M059J (cell line): ENCODE data around the gene FXYD4. TPM values are rescaled to one million over a fixed set of nuclear protein-coding genes. Genes with fewer than 3 reads are reported as not detected.
"Not testable (repeated sequence)": the region's sequence is repeated elsewhere in the genome, so short reads cannot be mapped to it uniquely, and the experiment has no call there.

Experiments
- DNase-seq: peaks from one replicate; pipeline ENCODE4 v3.0.0-alpha.2; 2012; ENCODE audit warnings: low read depth
- total RNA-seq: library from RNA; depleted of rRNA; stranded (reverse); fragments of >200 nt; shearing (Covaris generic); gene quantifications from 2 replicates; pipeline ENCODE4 v1.2.3, GENCODE V29; 2014; rRNA removed

FXYD4 gene, protein sequence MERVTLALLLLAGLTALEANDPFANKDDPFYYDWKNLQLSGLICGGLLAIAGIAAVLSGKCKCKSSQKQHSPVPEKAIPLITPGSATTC
- not detected in 2 replicates for total RNA-seq

- no peak for DNase-seq
Observed at GRCh38 chr10:43371418-43371817, at the start of gene FXYD4. TSS of gene FXYD4 (plus strand) at chr10:43371636. CDS start at chr10:43373747, 2,111 bp downstream.

DNA sequence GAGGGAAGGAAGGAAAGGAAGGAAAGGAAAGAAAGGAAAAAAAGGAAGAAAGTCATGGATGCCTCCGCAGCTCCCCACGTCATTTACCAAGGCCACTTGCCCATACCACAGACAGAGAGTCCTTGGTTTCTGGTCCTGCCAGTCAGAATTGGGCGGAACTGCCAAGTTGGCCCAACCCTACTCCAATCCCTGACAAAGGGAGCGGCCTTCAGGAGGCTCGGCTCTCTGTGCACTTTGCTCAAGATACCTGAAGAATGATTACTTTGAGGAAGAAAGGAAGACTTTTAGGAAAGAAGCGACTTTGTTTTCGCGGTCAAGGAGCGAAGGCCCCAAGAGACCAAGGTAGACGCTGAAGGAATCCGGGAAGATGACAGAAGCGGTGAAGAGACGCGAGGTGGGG lies 49.1 kb upstream of the FXYD4 start:
- no peak for DNase-seq

- DNase-seq = peak; percentile 52
Observed at GRCh38 chr10:43322769-43323168, 48.7 kb upstream of the FXYD4 start.

GRCh38 chr10:43323245-43323644 lies 48.2 kb upstream of the FXYD4 start:
- no peak for DNase-seq

DNA sequence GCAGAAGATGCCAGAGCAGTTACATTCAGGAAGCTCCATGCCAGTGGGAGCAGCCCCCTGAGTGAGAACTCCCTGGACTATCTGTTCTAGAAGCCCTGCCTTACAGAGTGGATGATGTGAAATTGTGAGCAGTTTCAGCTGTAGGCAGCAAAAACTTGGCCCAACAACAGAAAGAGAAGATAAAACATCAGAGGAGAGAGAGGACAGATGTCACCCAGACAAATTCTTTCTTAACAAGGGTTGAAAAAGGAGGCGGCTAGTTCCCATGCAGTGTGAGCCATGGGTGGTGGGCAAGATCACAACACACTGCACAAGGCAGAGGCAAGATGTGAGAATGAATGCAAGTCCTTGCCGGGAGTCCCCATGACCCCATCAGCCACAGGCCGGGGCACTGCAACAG lies 46.6 kb upstream of the FXYD4 start:
- DNase-seq = no peak

DNA sequence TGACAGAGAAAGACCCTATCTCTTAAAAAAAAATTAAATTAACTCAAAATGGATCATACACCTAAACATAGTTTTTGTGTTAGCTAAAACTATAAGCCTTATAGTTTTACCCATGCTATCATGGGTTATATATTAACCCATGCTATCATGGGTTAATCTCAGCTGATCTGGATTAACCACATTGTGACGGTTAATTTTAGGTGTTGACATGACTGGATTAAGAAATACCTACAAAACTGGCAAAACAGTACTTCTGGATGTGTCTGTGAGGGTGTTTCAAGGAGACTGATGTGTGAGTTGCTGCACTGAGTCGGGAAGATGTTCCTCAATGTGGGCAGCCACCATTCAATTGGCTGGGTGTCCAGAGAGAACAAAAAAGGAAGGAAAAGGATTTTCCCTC lies 44.3 kb upstream of the FXYD4 start:
- no peak for DNase-seq

GRCh38 chr10:43327986-43328385 lies 43.5 kb upstream of the FXYD4 start:
- no peak for DNase-seq

DNA sequence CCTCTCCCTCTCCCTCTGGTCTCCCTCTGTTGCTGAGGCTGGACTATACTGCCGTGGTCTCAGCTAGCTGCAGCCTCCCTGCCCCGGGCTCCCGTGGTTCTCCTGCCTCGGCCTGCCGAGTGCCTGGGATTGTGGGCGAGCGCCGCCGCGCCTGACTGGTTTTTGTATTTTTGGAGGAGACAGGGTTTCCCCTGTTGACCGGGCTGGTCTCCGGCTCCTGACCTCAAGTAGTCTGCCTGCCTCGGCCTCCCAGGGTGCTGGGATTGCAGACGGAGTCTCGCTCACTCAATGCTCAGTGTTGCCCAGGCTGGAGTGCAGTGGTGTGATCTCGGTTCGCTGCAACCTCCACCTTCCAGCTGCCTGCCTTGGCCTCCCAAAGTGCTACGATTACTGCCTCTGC lies 42.6 kb upstream of the FXYD4 start:
- not testable (repeated sequence) for DNase-seq

GRCh38 chr10:43329246-43329885 lies 42.1 kb upstream of the FXYD4 start:
- not testable (repeated sequence) for DNase-seq

- DNase-seq = not testable (repeated sequence)
Observed at GRCh38 chr10:43330049-43330823, 41.2 kb upstream of the FXYD4 start.

DNA sequence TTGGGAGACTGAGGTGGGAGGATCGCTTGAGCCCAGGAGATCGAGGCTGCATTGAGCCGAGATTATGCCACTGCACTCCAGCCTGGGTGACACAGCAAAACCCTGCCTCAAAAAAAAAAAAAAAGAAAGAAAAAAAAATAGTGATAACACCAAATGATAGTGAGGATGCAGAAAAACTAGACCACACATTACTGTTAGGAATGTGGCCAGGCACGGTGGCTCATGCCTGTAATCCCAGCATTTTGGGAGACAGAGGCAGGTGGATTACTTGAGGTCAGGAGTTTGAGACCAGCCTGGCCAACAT lies 40.7 kb upstream of the FXYD4 start:
- DNase-seq = not testable (repeated sequence)

GRCh38 chr10:43333653-43334052 lies 37.8 kb upstream of the FXYD4 start:
- DNase-seq = no peak

DNA sequence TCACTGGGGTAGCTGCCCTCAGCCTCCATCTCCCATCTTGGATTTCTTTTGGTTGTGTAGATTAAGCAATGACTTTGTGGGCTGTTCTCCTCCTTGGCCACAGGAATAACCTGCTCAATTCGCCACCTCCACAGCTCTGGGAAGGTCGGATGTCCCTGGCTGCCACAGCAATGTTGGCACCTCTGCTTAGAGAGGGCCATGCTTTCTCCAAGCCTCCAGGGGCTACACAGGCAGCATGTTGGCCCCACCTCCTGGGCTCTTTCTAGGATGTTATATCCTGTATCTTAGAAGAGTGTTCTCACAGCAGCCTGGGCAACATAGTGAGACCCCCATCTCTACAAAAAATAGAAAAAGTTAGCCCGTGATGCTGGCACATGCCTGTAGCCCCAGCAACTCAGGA lies 35.4 kb upstream of the FXYD4 start:
- DNase-seq = no peak

DNA sequence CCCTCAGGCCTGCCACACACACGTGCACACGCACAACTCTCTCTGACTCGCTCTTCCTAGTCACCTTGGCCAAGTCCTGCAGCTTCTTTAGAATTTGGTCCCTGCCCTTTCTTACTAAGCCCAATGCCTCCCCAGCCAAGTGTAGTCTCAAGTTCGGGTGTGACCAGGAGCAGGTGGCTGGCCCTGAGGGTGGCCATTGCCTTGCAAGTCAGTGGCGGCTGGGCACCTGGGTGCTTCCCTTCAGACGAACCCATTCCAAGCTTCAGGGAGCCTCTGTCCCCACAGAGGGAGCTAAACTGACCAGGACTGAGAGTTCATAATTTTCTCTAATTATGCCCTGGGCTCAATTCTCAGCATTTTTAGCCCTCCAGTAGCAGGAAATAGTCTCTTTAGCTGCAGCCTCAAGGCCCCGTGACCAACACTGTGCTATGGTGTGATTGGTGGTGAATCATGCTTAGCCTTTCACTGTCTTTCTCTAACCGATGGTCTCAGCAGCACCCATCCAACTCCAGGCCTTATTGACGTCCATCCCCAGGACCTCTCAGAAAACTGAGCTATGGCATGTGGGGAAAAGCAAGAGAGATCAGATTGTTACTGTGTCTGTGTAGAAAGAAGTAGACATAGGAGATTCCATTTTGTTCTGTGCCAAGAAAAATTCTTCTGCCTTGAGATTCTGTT lies 34.7 kb upstream of the FXYD4 start:
- DNase-seq = no peak

DNA sequence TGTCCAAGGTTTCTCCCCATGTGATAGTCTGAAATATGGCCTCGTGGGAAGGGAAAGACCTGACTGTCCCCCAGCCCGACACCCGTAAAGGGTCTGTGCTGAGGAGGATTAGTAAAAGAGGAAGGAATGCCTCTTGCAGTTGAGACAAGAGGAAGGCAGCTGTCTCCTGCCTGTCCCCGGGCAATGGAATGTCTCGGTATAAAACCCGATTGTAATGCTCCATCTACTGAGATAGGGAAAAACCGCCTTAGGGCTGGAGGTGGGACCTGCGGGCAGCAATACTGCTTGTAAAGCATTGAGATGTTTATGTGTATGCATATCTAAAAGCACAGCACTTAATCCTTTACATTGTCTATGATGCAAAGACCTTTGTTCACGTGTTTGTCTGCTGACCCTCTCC lies 33.9 kb upstream of the FXYD4 start:
- DNase-seq = not testable (repeated sequence)

DNA sequence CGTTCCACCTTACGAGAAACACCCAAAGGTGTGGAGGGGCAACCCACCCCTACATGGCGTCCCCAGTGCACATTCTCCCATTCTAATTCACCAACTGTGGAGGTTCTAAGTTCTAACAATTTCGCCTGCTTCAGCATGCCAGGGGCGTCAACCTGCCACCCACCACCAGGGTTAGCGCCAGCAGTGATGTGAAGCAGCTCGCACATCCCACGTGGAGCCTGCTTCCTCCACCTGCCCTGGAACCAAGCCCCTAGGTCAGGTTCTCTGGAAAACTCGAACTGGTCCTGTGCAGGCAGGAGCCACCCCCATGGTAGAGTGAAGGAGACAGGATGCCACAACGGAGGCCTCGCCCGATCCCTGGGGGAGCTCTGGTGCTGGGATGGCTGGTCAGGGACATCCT lies 33.3 kb upstream of the FXYD4 start:
- DNase-seq = no peak

- peak; percentile 20 for DNase-seq
Observed at GRCh38 chr10:43339136-43339535, 32.3 kb upstream of the FXYD4 start.

GRCh38 chr10:43340101-43340500 lies 31.3 kb upstream of the FXYD4 start:
- DNase-seq = no peak

- DNase-seq = peak; percentile 50
Observed at GRCh38 chr10:43340619-43341018, 30.8 kb upstream of the FXYD4 start.

- DNase-seq = no peak
Observed at GRCh38 chr10:43341450-43341849, 30.0 kb upstream of the FXYD4 start.

GRCh38 chr10:43342279-43343125 lies 28.9 kb upstream of the FXYD4 start:
- no peak for DNase-seq

DNA sequence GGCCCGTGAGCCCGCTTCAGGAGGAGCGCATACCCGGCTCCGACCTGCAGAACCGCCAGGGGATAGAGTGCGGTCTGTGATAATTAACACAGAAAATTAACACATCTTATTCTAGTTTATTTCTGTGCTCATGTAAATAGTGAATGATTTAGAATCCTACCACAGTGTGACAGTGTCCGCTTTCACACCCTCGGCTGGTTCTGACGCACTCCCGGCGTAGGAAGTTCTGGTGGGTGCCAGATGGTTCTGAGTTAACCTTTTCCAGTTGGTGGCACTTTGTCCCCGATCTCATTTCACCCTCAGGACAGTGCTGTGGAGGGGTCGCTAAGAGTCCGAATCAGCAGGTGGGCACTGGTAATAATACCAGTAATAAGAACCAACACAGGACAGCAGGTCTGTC lies 28.3 kb upstream of the FXYD4 start:
- no peak for DNase-seq
